Activated CD4-positive, alpha-beta T cell treated with anti-CD3 and anti-CD28 coated beads, Interleukin-2, amount 10 ng/mL, durations not matched to agents 7 days and 5 days (primary cell): ENCODE results near the gene RNF2. TPM values are rescaled to one million over a fixed set of nuclear protein-coding genes. Genes with fewer than 3 reads are reported as not detected.
"Not testable (repeated sequence)": the region's sequence is repeated elsewhere in the genome, so short reads cannot be mapped to it uniquely, and the experiment has no call there.

ENCODE experiments used
- CTCF ChIA-PET: fragments of 350-600 bp; sonication (Branson Sonifier 250); formaldehyde crosslinking; loops from one replicate; lab custom pipeline; 2021; ENCODE audit warnings: antibody characterized with exemption; lab: Charles Lee
- POLR2A ChIA-PET: fragments of 350-600 bp; sonication (Branson Sonifier 250); formaldehyde crosslinking; loops from one replicate; lab custom pipeline; 2021; ENCODE audit warnings: antibody characterized with exemption; lab: Charles Lee
- DNase-seq: peaks from one replicate; pipeline ENCODE4 v3.0.0-alpha.2; 2020
- H3K27ac Mint-ChIP-seq: one replicate; pipeline ENCODE4 v1.8.0; 2021; ENCODE audit warnings: mild to moderate bottlenecking, moderate library complexity, mixed read lengths
- H3K27me3 Mint-ChIP-seq: one replicate; pipeline ENCODE4 v1.8.0; 2021; ENCODE audit warnings: mixed read lengths
- H3K36me3 Mint-ChIP-seq: one replicate; pipeline ENCODE4 v1.8.0; 2021; ENCODE audit warnings: low read depth, mixed read lengths
- H3K4me1 Mint-ChIP-seq: one replicate; pipeline ENCODE4 v1.8.0; 2021; ENCODE audit warnings: mixed read lengths
- H3K4me3 Mint-ChIP-seq: one replicate; pipeline ENCODE4 v1.8.0; 2021; ENCODE audit warnings: mild to moderate bottlenecking, moderate library complexity, mixed read lengths
- H3K9me3 Mint-ChIP-seq: one replicate; pipeline ENCODE4 v1.8.0; 2021; ENCODE audit warnings: mixed read lengths
- total RNA-seq, 2 experiments: library from RNA; stranded (reverse); gene quantifications; one replicate each; pipeline ENCODE4 v1.2.3, GENCODE V29; 2021

RNF2 gene
- total RNA-seq, 2 experiments from 2014 or later, result 17.0 to 20.2 TPM

DNA sequence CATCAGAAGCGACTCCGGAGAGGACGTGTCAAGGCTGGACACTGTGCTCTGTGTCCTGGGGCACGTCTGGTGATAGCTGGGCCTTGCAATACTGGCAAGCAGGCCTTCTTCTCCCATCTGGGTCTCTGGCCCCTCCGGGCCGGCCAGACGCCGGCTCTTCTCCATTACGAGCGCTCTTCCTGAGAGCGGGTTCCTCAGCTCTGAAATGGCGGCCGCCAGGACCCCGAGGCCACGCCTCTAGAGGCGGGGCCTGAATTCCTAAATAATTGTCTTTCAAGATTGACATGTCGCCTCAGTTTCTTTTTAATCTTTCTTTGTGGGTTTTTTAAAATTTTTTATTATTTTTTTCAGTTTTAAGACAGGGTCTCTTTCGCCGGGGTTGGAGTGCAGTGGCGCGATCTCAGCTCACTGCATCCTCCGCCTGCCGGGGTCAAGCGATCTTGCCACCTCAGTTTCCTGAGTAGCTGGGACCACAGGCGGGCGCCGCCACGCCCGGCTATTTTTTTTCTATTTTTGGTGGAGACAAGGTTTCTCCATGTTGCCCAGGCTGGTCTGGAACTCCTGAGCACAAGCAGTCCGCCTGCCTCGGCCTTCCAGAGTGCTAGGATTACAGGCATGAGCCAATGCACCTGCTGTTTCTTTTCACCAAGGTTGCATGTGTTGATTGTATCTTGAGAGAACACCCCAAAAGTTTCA is 9.2 kb downstream of the RNF2 start:
- ChIA-PET POLR2A (no interaction called here), CTCF (no interaction called here)
- no peak overlapping the region for H3K4me3 Mint-ChIP-seq
- H3K27ac Mint-ChIP-seq, result no peak overlapping the region
- peaks cover 3% of the 10 kb centered on the region for H3K9me3 Mint-ChIP-seq
- H3K4me1 Mint-ChIP-seq, result peaks cover 6% of the 10 kb centered on the region
- H3K27me3 Mint-ChIP-seq, result no peaks in the 10 kb centered on the region
- no peak for DNase-seq
- H3K36me3 Mint-ChIP-seq, result peaks cover 13% of the 10 kb centered on the region

DNA sequence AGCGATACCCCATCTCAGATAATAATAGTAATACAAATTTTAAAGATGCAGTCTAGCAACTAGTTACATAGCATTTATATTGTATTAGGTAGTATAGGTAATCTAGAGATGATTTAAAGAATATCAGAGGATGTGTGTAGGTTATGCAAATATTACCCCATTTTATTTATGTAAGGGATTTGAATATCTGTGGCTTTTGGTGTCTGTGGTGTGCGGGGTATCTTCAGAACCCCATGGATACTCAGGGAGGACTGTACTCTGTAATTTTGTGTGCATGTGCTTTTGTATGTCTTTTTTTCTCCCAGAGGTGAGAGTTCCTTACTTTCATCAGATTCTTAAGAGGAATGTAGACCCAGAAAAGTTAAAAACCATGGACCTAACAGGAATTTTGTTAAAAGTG is 12.8 kb downstream of the RNF2 start:
- POLR2A ChIA-PET, result no interaction called here
- no peaks in the 10 kb centered on the region for H3K27me3 Mint-ChIP-seq
- H3K4me3 Mint-ChIP-seq, result no peak overlapping the region
- peaks cover 4% of the 10 kb centered on the region for H3K4me1 Mint-ChIP-seq
- H3K36me3 Mint-ChIP-seq, result peaks cover 11% of the 10 kb centered on the region
- no peak overlapping the region for H3K27ac Mint-ChIP-seq
- no peak for DNase-seq
- H3K9me3 Mint-ChIP-seq, result peaks cover 5% of the 10 kb centered on the region
- CTCF ChIA-PET, result no interaction called here

DNA sequence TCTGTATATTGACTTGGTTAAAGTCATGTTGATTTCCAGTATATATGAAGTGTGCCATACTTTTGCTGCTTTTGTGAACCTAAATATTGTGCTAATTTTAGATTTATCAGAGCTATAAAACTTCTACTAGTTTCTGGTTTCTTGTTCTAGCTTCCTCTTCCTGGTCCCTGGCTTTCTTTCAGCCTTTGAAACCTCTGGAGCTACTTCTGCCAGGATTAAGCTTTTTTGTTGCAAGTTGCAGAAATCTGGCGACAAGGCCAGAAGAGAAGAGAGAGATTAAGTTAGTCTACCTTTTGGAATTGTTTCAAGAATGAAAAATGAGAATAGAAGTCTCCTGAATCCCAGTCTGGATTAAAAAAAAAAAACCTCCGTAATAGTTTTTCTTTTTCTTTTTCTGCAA is 13.5 kb downstream of the RNF2 start:
- POLR2A ChIA-PET, result no interaction called here
- no peak overlapping the region for H3K4me3 Mint-ChIP-seq
- peaks cover 15% of the 10 kb centered on the region for H3K36me3 Mint-ChIP-seq
- H3K9me3 Mint-ChIP-seq, result peaks cover 7% of the 10 kb centered on the region
- H3K27me3 Mint-ChIP-seq, result no peaks in the 10 kb centered on the region
- H3K4me1 Mint-ChIP-seq, result peaks cover 3% of the 10 kb centered on the region
- DNase-seq, result no peak
- CTCF ChIA-PET, result interaction anchor here (0.6 kb wide), 1 partner anchor 9 kb away, joined by 3 read pairs; no protein-coding TSS in a partner anchor
- H3K27ac Mint-ChIP-seq, result no peak overlapping the region

DNA sequence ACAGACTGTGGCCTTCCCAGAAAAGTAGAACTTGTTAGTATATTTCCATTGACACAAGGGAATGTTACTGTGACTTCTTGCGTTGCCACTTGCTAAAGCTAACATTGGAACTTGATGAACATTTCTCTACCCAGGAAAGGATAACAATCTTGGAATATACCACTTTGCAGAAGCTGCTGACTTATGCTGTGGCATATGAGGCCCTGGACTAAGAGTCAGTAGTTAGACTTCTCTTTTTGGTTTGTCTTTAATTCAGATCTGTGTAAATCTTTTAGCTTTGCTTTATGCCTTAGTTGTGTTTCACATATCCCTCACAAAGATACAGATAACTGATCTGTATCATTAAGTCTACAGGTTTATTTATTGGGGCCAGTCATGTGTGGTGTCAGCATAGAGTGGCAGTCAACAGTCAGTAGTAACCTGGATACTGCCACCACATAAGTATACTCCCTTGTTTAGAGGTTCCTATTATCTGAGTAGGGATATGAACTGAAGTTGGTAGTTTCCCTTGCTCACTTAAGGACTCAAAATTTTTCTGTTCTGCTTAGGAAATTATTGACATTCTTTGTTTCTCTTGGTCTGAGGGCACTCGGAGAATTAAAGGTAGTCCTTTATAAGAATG is 14.7 kb downstream of the RNF2 start:
- ChIA-PET CTCF (no interaction called here), POLR2A (no interaction called here)
- peaks cover 16% of the 10 kb centered on the region for H3K36me3 Mint-ChIP-seq
- no peak overlapping the region for H3K27ac Mint-ChIP-seq
- peaks cover 3% of the 10 kb centered on the region for H3K4me1 Mint-ChIP-seq
- no peak for DNase-seq
- no peaks in the 10 kb centered on the region for H3K27me3 Mint-ChIP-seq
- peaks cover 11% of the 10 kb centered on the region for H3K9me3 Mint-ChIP-seq
- H3K4me3 Mint-ChIP-seq, result no peak overlapping the region

DNA sequence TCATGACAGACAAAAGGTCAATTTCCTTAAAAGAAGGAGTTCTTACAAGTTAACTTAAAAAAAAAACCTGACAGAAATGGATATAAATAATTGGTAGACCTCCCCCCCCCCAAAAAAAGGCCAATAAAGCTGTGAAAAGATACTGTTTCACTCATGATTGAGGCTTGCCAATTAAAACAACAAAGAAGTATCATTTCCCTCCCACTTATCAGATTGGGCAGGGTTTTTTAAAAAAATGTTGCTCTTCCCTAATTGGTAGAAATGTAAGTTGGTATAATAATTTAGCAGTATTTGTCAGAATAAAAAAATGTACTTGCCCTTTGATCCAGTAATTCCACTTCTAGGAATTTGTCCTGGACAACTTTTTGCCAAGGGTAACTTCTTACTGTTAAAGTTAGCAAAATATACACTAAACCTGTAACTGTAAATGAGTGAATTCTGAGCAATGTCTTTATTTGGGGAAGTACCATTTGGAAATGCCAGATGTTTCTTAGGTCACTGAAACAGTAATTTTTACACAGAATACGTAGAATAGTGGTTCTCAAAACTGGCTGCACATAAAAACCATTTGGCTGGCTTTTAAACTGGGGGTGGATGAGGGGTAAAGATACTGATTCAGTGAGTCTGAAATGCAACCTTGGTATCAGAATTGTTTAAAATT is 17.5 kb downstream of the RNF2 start:
- POLR2A ChIA-PET, result no interaction called here
- no peak overlapping the region for H3K4me3 Mint-ChIP-seq
- no peak for DNase-seq
- H3K36me3 Mint-ChIP-seq, result peaks cover 17% of the 10 kb centered on the region
- CTCF ChIA-PET, result no interaction called here
- peaks cover 8% of the 10 kb centered on the region for H3K9me3 Mint-ChIP-seq
- no peaks in the 10 kb centered on the region for H3K27me3 Mint-ChIP-seq
- H3K4me1 Mint-ChIP-seq, result no peaks in the 10 kb centered on the region
- no peak overlapping the region for H3K27ac Mint-ChIP-seq

DNA sequence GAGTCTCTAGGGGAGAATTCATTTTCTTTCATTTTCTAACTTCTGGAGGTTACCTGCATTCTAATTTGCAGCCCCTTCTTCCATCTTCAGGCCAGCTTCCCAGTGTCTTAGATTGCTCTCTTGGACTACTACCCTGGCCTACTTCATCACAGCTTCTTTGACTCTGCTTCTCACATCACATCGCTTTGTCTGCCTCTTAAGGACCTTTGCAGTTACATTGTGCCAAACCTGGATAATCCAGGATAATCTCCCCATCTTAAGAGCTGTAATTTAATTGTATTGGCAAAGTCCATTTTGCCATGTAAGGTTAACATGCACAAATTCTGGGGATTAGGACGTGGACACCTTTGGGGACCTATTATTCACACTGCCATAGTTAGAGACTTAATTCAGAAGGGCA is 18.4 kb downstream of the RNF2 start:
- DNase-seq, result no peak
- Mint-ChIP-seq H3K9me3 (peaks cover 8% of the 10 kb centered on the region), H3K27ac (no peak overlapping the region), H3K4me3 (no peak overlapping the region), H3K27me3 (no peaks in the 10 kb centered on the region), H3K36me3 (peaks cover 19% of the 10 kb centered on the region), H3K4me1 (no peaks in the 10 kb centered on the region)
- CTCF ChIA-PET, result no interaction called here
- POLR2A ChIA-PET, result no interaction called here

DNA sequence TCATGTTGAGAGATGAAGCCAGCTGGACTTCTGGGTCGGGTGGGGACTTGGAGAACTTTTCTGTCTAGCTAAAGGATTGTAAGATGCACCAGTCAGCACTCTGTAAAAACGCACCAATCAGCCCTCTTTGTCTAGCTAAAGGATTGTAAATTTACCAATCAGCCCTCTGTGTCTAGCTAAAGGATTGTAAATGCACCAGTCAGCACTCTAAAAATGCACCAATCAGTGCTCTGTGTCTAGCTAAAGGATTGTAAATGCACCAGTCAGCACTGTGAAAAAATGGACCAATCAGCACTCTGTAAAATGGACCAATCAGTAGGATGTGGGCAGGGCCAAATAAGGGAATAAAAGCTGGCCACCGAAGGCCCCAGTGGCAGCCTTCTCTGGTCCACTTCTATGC is 19.6 kb downstream of the RNF2 start:
- H3K27ac Mint-ChIP-seq, POLR2A ChIA-PET, H3K27me3 Mint-ChIP-seq, DNase-seq, H3K4me1 Mint-ChIP-seq, H3K4me3 Mint-ChIP-seq, H3K9me3 Mint-ChIP-seq: not testable (repeated sequence)
- H3K36me3 Mint-ChIP-seq, result peaks cover 19% of the 10 kb centered on the region
- CTCF ChIA-PET, result interaction anchor here (0.6 to 1.5 kb wide), 4 partner anchors 19 to 227 kb away, joined by 3 to 4 read pairs (median 3); partner anchors contain the start of gene RNF2

DNA sequence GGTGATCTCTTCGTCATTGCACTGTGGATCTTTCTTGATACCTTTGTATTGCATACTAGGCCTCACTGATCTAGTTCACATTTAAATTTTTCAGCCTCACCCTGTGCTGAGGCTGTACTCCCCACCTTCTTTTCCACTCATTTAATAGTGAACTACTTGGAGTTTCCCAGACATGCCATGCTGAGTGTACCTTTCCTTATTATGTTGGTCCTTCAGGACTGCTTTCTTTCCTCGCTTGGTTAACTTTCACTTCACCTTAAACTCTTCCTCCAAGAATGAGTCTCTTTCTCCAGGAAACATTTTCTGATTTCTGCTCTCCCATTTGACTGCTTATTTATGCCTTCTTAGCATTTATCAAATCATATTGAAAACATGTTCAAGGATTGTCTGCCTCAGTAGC is 20.8 kb downstream of the RNF2 start:
- no peak overlapping the region for H3K27ac Mint-ChIP-seq
- CTCF ChIA-PET, result interaction anchor here (0.6 to 1.5 kb wide), 3 partner anchors 10 to 319 kb away, joined by 3 to 4 read pairs (median 4); no protein-coding TSS in a partner anchor
- no peak overlapping the region for H3K4me3 Mint-ChIP-seq
- peaks cover 20% of the 10 kb centered on the region for H3K36me3 Mint-ChIP-seq
- POLR2A ChIA-PET, result no interaction called here
- DNase-seq, result no peak
- H3K4me1 Mint-ChIP-seq, result no peaks in the 10 kb centered on the region
- no peaks in the 10 kb centered on the region for H3K27me3 Mint-ChIP-seq
- peaks cover 12% of the 10 kb centered on the region for H3K9me3 Mint-ChIP-seq

DNA sequence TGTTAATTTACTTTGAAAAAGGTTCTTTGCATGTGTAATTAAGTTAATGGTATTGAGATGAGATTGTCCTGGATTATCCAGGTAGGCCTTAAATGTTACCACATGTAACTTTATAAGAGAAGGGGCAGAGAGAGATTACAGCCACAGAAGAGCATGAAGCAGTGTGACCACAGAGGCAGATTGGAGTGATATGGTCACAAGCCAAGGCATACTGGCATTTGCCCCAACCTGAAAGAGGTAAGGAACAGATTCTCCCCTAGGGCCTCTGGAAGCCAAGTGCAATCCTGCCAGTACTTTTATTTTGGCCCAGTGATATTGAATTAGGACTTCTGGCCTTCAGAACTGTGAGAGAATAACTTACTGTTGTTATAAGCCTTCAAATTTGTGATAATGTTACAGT is 23.0 kb downstream of the RNF2 start:
- CTCF ChIA-PET, result interaction anchor here (0.7 kb wide), 1 partner anchor 30 kb away, joined by 3 read pairs; no protein-coding TSS in a partner anchor
- Mint-ChIP-seq H3K27me3 (no peaks in the 10 kb centered on the region), H3K36me3 (peaks cover 22% of the 10 kb centered on the region), H3K27ac (no peak overlapping the region), H3K4me3 (no peak overlapping the region), H3K4me1 (no peaks in the 10 kb centered on the region), H3K9me3 (peaks cover 10% of the 10 kb centered on the region)
- no peak for DNase-seq
- POLR2A ChIA-PET, result no interaction called here

DNA sequence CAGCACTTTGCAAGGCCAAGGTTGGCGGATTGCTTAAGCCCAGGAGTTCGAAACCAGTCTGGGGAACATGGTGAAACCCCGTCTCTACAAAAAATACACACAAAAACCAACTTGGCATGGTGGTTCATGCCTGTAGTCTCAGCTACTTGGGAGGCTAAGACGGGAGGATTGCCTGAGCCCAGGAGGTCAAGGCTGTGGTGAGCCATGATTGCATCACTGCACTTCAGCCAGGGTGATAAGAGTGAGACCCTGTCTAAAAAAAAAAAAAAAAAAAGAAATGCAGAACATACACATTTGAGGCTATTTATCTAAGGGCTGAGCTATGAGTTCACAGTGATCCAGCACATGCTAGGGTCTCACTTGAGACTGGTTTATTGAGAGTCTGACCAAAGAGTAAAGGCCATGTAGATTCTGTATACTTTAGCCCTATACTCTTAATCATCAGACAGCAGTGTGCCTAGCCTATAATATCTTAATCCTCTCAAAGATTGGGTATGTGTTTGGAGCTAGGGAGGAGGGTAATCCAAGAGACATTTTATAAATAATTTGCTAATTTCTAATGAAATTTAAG is 23.9 kb downstream of the RNF2 start:
- peaks cover 16% of the 10 kb centered on the region for H3K36me3 Mint-ChIP-seq
- POLR2A ChIA-PET, result no interaction called here
- CTCF ChIA-PET, result interaction anchor here (0.6 to 0.7 kb wide), 2 partner anchors 29 to 32 kb away, joined by 3 read pairs; no protein-coding TSS in a partner anchor
- H3K4me3 Mint-ChIP-seq, result no peak overlapping the region
- no peaks in the 10 kb centered on the region for H3K27me3 Mint-ChIP-seq
- H3K9me3 Mint-ChIP-seq, result peaks cover 5% of the 10 kb centered on the region
- H3K4me1 Mint-ChIP-seq, result no peaks in the 10 kb centered on the region
- no peak overlapping the region for H3K27ac Mint-ChIP-seq
- DNase-seq, result no peak

DNA sequence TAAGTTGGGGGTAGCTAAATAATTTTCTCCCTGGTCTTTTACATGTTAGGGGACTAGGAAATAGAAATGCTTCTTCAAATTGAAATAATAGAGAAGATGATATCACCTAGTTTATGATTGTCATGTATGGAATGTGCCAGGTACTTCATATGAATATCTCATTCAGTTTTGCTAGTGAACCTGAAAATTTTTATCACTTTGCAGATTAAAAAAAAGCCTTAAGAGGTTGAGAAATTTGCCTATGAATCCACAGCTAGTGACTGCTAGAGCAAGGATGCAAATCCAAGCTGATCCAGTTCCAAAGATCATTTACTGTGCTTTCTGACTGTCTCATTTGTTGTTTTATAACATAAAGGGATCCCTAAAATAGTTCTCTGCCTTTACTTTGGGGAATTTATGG is 24.7 kb downstream of the RNF2 start:
- H3K9me3 Mint-ChIP-seq, result peaks cover 8% of the 10 kb centered on the region
- H3K4me3 Mint-ChIP-seq, result no peak overlapping the region
- POLR2A ChIA-PET, result no interaction called here
- CTCF ChIA-PET, result interaction anchor here (0.6 kb wide), 1 partner anchor 38 kb away, joined by 4 read pairs; no protein-coding TSS in a partner anchor
- H3K27ac Mint-ChIP-seq, result no peak overlapping the region
- DNase-seq, result no peak
- no peaks in the 10 kb centered on the region for H3K27me3 Mint-ChIP-seq
- H3K4me1 Mint-ChIP-seq, result no peaks in the 10 kb centered on the region
- H3K36me3 Mint-ChIP-seq, result peaks cover 16% of the 10 kb centered on the region

DNA sequence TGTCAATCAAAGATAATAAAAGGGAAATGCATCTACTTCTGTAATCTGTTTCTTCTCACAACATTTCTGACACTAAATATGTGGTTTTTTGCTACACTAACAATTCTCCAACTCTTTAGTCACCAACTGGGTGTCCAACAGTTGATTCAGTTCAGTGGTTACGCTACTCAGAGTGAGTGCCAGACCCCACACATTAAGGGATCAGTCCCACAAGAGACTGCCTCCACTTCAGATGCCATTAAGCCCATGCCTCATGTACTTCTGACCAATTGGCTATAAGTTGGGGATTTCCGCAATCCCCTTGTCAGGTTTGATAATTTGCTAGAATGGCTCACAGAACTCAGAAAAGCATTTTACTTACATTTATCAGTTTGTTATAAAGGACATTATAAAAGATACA is 28.4 kb downstream of the RNF2 start:
- no peaks in the 10 kb centered on the region for H3K27me3 Mint-ChIP-seq
- CTCF ChIA-PET, result no interaction called here
- no peaks in the 10 kb centered on the region for H3K4me1 Mint-ChIP-seq
- H3K9me3 Mint-ChIP-seq, result peaks cover 10% of the 10 kb centered on the region
- no peak for DNase-seq
- peaks cover 7% of the 10 kb centered on the region for H3K36me3 Mint-ChIP-seq
- POLR2A ChIA-PET, result no interaction called here
- H3K4me3 Mint-ChIP-seq, result no peak overlapping the region
- no peak overlapping the region for H3K27ac Mint-ChIP-seq

DNA sequence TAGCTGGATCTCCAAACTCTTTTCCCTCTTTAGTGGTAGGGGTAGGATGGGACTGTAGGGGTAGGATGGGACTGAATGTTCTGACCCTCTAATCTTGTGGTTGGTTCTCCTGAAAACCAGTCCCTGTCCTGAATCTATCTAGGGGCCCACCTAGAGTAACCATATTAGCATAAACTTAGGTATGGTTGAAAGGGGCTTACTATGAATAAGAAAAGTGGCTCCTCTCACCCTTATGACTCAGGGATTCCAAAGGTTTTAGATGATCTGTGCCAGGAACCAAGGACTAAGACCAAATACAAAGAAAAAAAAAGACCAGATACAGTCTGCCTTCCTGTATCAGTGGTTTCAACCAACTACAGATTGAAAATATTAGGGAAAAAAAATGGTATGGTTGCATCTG is 28.9 kb downstream of the RNF2 start:
- peaks cover 7% of the 10 kb centered on the region for H3K36me3 Mint-ChIP-seq
- CTCF ChIA-PET, result no interaction called here
- H3K9me3 Mint-ChIP-seq, result peaks cover 10% of the 10 kb centered on the region
- no peaks in the 10 kb centered on the region for H3K27me3 Mint-ChIP-seq
- no peak for DNase-seq
- H3K4me3 Mint-ChIP-seq, result no peak overlapping the region
- no peaks in the 10 kb centered on the region for H3K4me1 Mint-ChIP-seq
- POLR2A ChIA-PET, result no interaction called here
- H3K27ac Mint-ChIP-seq, result no peak overlapping the region
